NCI-H2029 treated with DMSO at 0.1 percent for 48 hours (cell line): ENCODE measurements around the gene SLC4A8.

Source experiments
- DNase-seq: peaks from one replicate; lab custom pipeline; 2025; lab: John Stamatoyannopoulos, UW

Gene SLC4A8

DNA sequence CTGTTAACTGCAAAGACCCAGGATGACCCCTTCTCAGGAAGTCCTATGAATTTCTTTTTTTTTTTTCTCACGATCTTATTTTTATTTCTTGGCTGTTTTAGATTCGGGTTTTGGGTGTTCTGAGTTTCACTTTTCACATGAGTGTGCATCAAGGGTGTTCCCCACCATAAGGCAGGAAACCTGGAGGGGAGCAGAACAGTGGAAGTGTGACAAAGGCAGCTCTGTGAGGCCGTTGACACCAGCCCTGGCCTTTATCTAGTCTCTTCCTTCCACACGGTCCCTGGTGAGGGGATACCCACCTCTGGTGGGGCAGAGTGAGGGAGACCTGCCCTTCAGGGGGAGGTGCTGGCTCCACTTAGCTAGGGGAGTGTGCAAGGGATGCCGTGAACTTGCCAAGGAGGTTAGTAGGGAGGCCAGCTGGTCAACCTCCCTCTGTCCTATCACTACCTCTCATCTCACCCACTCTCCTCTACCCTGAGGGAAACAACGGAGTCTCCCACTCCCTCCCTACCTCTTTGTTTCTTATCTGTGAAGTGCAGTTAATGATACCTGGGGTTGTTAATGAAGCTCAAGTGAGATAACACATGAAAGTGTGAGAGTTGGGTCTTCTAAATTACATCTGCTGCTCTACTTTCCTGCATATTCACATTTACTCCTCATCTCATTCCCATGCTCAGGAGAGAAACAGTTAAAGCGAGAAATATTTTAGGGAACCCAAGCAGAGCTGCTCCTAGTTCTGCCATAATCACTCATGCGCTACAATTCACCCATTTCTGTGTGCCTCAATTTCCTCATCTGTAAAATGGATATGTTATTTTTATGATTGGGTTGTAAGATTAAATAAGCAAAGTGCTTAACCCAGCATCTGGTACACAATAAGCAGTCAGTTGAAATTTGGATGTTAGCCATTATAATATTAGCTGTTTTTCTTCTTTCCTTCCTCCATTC is 29.1 kb upstream of the SLC4A8 start:
- DNase-seq: no peak

- DNase-seq: no peak
These were observed 27.0 kb upstream of the SLC4A8 start for GRCh38 chr12:51397670-51398069.

- DNase-seq: no peak
These were observed 24.7 kb upstream of the SLC4A8 start for GRCh38 chr12:51399891-51400290.

GRCh38 chr12:51401020-51401419 is 23.6 kb upstream of the SLC4A8 start:
- DNase-seq: no peak

DNA sequence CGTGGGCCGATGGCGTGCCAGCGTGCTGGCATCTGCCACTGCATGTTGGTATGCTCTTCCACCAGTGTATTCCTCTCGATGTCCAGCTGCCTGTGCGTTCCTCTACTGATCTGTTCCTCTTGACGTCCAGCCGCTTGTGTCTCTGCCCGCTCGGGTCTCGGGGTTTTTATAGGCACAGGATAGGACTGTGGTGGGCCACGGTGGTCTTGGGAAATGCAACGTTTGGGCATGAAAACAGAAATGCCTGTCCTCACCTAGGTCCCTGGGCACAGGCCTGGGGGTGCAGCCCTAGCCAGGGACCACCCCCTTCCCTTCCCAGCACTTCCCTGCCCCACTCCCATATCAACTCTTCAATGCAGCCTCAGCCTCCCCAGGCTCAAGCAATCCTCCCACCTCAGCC is 23.1 kb upstream of the SLC4A8 start:
- DNase-seq: no peak

DNA sequence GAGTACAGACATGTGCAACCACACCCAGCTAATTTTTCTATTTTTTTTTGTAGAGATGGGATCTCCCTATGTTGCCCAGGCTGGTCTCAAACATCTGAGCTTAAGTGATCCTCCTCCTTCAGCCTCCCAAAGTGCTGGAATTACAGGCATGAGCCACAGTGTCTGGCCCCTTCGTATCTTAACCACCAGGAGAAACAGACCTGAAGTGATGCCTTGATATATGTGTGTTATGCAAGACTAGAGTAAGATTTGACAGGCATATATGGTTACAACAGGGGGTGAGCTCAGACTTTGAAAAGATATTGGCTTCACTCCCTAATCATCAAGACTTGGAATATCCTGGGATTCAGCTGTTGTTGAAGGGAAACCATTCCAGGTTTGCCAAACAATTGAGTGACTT is 22.7 kb upstream of the SLC4A8 start:
- DNase-seq: no peak

DNA sequence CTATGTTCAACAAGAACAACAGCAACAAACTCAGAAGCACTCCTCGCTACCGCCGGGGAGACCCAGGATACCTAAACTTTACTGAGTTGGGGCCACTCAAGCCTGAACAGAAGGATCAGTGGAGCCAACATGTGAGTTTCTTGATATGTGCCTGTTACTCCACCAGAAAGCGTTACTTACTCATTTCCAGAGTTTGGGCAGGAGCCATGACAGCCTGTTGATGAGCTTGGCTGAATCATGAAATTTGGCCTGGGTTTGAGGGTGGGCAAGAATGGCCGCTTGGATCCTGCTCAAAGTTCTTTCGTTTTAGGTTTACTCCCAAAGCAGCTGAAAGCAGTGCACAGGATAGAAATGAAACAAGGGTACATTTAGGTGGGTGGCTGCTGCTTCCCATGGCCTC is 21.5 kb upstream of the SLC4A8 start:
- DNase-seq: no peak

DNA sequence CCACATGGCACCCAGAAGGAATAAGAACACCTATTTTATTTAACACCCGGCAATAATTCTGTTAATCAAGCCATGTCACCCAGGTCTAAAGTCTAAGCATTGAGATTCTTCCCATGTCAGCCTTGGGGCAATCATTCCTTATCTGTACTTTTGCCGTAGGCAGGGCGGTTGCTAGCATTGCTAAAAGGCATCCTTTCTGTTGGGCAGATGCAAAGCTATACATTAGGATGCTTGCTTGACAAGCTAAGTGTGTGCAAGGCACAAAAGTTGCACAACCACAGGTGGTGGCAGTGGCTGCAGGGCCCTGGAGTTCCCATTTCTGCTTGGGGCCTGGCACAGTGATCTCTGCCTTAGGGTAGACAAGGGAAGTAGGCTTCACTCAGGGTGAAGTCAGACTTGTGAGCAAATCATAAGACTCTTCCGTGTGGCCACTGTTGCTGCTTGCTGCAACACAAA is 20.9 kb upstream of the SLC4A8 start:
- no peak for DNase-seq

DNA sequence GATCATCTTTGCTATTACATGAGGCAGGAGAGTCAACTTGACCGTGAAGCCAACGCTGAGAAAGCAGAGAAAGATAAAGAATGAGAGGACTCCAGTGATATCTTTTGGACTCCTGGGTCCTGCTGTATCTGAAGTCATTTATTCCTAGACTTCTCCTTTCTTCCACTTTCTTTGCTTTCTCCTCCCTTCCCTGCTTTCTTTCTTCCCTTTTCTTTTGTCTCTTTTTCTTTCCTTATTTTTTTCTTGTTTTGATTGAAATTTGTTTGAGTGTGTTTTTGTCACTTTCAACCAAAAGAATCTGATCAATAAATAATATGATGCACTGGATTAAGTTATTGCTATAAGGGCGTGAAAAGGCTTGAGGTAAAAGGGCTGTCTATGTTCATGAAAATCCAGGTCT is 20.0 kb upstream of the SLC4A8 start:
- DNase-seq: no peak

GRCh38 chr12:51405801-51406207 is 18.8 kb upstream of the SLC4A8 start:
- DNase-seq: no peak

DNA sequence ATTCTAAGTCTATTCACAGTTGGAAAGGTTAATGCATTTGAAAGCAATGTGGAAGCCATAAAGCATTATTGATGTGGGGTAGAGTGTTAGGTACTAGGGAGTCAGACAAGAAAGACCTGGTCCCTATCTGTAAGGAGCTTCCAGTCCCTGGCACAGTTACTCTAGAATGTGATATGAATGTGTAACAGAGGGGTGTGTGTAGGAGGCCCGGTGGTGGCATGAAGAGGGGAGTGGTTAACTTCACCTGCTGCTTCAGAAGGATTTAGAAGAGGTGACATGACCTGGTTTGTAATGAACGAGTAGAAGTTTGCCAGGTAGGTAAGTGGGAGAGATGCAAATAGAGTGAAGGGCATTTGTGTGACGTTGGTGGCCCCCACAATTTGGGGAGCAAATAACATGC is 18.3 kb upstream of the SLC4A8 start:
- no peak for DNase-seq

DNA sequence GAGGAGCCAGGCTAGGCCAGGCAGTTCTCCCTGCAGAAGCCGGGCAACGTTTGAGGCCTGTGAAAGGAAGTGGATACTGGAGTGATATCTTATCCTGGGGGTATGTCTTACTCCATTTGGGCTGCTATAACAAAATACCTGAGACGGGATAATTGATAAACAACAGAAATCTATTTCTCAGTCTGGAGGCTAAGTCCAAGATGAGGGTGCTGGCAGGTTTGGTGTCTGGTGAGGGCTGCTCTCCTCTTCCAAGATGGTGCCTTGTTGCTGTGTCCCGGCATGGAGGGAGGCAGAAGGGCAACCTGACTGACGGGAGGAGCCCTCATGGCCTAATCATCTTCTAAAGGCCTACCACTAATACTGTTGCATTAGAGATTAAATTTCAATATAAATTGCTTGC is 17.8 kb upstream of the SLC4A8 start:
- DNase-seq: no peak

- no peak for DNase-seq
These were observed 17.0 kb upstream of the SLC4A8 start for GRCh38 chr12:51407604-51408003.

GRCh38 chr12:51409846-51410245 is 14.8 kb upstream of the SLC4A8 start:
- DNase-seq: no peak

DNA sequence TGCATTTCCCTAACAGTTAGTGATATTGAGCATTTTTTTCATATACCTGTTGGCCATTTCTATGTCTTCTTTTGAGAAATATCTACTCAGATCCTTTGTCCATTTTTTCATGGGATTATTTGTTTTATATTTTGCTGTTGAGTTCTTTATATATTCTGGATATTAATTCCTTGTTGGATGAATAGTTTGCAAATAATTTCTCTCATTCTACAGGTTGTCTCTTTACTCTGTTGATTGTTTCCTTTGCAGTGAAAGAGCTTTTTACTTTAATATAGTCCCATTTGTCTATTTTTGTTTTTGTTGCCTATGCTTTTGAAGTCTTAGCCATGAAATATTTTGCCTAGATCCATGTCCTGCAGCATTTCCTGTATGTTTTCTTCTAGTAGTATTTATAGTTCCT is 11.5 kb upstream of the SLC4A8 start:
- no peak for DNase-seq

DNA sequence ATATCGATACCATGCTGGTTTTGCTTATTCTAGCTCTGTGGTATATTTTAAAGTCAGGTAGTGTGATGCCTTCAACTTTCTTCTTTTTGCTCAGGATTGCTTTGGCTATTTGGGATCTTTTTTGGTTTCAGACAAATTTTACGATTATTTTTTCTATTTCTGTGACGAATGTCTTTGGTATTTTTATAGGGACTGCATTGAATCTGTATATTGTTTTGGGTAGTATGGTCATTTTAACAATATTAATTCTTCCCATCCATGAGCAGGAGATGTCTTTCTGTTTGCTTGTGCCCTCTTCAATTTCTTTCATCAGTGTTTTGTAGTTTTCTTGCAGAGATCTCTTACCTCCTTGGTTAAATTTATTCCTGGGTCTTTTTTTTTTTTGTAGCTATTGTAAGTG is 10.8 kb upstream of the SLC4A8 start:
- DNase-seq: no peak

DNA sequence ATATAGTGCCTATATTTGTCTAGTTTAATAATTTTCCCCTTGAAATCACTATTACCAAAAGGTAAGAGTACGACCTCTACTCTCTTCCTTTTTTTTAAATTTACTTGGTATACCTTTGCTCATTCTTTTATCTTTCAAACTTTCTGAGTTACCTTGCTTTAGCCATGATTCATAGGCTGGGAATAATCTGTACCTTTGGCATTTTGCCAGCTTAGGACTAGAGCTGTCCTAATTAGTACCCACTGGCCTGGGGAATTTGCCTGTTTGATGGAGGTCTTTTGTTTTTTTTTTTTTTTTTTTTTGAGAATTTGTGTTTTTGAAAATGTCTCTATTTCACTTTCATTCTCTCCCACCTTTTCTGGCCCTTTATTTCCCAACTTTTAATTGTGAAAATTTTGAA is 8.7 kb upstream of the SLC4A8 start:
- DNase-seq: no peak

GRCh38 chr12:51417826-51418225 is 6.8 kb upstream of the SLC4A8 start:
- no peak for DNase-seq

DNA sequence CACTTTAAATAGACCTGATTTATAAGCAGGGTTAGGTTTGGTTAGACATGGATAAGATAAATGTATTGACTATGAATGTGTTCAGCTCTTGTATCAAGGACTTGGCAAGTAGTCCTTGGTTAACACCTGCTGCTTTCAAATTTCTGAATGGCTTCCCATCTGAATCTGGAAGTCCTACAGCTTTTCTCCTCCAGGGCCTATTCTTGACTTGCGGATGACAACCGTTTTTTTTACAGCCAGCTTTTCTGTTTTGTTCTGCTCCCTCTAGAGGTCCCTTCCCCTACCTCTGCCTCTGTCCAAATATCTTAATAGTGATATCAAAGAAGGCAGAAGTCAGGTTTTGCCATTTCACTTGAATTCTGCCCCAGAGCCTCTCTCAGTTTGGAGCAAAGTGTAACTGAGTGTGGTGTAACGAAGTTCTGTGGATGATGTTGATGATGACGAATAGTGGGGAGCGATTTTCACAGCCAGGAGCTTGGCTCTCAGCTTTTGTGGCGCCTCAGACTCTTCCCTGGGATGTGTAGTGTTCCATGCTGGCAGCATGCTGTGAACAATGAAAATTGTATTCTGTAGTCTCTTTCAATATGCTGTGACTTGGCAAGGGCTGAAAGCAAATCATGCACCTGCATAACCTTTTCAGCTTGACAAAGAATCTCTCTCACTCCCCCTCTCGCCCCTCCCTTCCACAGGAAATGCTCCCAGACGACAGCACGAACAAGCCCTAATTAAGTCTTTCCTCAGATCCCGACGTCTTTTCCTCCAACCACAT is 5.0 kb upstream of the SLC4A8 start:
- peak; percentile 66 for DNase-seq

DNA sequence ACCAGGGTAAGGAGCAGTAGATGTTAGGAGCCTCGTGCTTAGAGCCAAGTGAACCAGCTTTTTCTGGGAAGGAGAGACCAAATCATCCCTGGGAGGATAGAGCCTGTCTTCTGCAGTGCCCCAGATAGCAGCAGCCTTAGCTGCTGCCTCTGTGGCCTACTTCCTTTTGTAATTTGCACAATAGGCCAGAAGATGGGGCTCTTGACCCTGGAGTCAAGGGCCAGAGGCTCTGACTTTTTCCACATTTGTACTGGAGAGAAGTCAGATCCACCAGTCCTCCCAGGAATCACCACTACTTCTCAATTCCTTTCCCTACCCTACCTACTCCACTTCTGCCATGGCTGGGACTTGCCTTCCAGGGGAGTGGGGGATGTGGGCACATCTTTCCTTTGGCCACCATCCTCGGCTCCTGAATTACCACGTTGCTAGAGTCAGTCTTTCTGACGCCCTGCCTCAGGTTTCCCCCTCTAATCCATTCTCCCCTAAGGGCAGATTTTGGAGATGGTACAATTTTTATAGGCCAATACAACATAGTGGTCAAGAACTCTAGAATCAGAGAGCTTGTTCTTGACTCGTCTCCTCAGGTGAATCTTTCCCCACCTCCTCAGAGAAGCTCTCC is 3.3 kb upstream of the SLC4A8 start:
- peak; percentile 62 for DNase-seq

GRCh38 chr12:51424094-51424661 is 453 bp upstream of the SLC4A8 start:
- DNase-seq: no peak

DNA sequence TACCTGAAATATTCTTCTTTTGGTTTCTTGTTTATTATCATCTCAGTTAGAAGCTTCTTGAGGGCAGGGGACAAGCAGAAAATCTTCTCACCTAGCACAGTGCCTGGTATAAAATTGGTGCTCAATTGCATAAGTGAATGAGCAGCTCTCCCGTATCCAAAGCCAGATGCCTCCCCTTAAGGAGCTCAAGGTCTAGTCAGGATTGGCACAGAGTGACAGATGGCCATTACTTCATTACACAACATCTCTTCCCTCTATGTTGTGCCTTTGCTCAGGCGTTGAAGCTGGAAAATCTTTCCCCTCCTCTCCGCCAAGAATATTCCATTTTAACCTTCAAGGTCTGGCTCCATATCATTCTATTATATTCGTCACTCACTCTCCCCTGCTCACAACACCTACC is 3.6 kb downstream of the SLC4A8 start:
- DNase-seq: no peak
